Left lobe of liver (tissue), 2 donors: ENCODE measurements around the gene RPP21. TPM values are rescaled to one million over a fixed set of nuclear protein-coding genes. Genes with fewer than 3 reads are reported as not detected.

Experiments
- ATAC-seq: fragments of 200-7000 bp; cut with Tn5 transposase; one replicate; pipeline ENCODE4 v1.9.1; 2020; ENCODE audit warnings: mild to moderate bottlenecking, moderate library complexity
- DNase-seq: peaks from one replicate; pipeline ENCODE4 v3.0.0-alpha.2; 2020; ENCODE audit warnings: low spot score
- total RNA-seq: library from RNA; stranded (reverse); gene quantifications from one replicate; pipeline ENCODE4 v1.2.1, GENCODE V29; 2021
- donor health status: DM: no; HTN: no; CAD: no; lungs with moderate emphysema.
- donor health status: DM: no; HTN: yes; CAD: no.

The RPP21 gene
- total RNA-seq, 1 donor from 2014 or later = 16.1 TPM

GRCh38 chr6:30328397-30328796, 16.6 kb upstream of the RPP21 start:
- DNase-seq (no peak), ATAC-seq (no peak)

DNA sequence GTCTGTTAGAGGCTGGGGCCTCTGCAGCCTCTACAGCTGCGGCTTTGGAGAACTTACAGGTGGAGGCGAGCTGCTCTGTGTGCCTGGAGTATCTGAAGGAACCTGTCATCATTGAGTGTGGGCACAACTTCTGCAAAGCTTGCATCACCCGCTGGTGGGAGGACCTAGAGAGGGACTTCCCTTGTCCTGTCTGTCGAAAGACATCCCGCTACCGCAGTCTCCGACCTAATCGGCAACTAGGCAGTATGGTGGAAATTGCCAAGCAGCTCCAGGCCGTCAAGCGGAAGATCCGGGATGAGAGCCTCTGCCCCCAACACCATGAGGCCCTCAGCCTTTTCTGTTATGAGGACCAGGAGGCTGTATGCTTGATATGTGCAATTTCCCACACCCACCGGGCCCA, 15.6 kb upstream of the RPP21 start:
- DNase-seq (peak; percentile 52), ATAC-seq (no peak)

DNA sequence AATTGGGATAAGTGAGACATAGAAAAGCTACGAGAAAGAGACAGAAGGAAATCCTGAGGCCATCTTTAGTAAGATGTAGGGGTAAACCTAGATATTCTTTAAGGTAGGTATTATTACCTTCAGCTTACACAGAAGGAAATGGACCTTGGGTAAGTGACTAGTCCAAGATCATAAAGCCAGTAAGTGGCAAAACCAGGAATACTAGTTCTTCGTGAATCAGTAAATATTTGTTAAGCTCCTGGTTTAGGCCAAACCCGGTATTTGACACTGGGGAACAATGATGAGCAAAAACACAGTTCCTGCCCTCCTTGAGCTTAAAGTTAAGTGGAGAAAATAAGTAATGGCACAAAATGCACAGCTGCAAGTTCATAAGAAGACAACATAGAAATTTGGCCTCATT, 13.0 kb upstream of the RPP21 start:
- no peak for DNase-seq
- no peak for ATAC-seq

DNA sequence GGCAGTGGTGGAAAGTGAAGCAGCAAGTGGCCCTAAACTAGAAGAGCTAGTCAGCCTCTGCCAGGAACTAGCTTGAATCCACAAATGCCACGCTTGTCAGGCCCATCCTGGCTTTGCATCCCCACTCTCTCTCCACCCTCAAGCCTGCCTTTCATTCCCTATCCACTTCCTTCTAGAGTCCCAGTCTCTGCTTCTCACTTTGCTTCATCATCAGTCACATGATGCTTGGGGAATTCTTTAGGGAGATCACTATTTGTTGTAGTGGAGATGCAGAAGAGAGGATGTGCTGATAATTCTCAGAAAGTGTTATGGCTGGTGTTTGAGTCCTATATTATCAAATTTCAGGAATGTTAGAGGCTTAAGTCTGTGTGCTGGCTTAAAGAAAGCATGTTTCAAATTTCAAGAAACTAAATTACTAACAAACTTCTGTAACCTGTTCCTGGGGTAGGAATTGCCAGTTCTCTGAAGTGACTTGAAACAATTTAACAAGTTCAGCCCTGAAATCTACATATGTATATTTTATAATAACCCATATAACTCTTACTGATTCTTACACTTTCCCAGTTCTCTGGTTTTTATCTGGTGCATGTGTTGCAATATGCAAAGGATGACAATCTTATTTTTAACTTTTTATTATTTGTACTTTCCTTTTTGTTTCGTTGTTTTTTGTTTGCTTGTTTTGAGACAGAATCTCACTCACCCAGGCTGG, 10.7 kb upstream of the RPP21 start:
- DNase-seq = no peak
- no peak for ATAC-seq

DNA sequence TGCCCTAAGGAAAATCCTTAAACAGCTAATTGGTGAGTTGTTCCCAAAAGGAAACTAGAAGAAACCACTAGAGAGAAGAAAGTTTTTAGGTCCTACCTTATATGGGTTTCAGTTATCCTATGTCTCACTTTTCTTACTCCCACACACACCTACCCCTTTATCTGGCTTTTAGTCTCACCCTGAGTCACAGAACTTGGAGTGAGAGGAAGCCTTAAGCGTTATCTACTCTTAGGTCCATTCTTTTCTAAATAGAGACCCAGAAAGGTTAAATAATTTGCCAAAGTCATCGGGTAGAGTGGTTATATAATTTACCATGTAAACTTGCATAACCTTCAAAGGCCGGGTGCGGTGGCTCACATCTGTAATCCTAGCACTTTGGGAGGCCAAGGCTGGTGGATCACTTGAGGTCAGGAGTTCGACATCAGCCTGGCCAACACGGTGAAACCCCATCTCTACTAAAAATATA, 4.3 kb upstream of the RPP21 start:
- ATAC-seq (no peak), DNase-seq (no peak)

DNA sequence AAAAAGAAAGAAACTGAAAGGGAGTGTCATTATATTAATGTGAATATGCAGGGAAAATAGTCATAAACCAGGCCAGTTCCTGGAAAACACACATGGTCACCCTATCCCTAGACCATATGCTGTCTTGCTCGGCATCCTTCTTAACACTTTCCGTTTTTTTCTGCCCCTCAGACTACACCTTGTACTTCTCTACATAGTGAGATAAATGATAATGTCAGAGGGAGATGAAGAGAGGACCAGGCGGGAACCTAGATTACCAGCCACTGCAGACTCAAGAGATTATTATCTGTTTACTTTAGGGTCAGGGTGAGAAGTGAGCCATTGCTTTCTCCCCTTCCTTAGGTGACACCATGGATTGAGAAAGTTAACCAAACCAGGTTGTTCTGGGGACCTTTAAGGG, 3.7 kb upstream of the RPP21 start:
- DNase-seq = no peak
- ATAC-seq = no peak

- no peak for ATAC-seq
Observed at GRCh38 chr6:30341728-30342127, 3.2 kb upstream of the RPP21 start.

GRCh38 chr6:30344191-30344867, 627 bp upstream of the RPP21 start:
- DNase-seq = no peak
- ATAC-seq = no peak

More at GRCh38 chr6:30341728-30342127, 3.2 kb upstream of the RPP21 start:
- DNase-seq = no peak

GRCh38 chr6:30345852-30346251, 896 bp downstream of the RPP21 start:
- DNase-seq (no peak), ATAC-seq (no peak)

- no peak for DNase-seq
- no peak for ATAC-seq
Observed at GRCh38 chr6:30348957-30349356, 4.0 kb downstream of the RPP21 start.

DNA sequence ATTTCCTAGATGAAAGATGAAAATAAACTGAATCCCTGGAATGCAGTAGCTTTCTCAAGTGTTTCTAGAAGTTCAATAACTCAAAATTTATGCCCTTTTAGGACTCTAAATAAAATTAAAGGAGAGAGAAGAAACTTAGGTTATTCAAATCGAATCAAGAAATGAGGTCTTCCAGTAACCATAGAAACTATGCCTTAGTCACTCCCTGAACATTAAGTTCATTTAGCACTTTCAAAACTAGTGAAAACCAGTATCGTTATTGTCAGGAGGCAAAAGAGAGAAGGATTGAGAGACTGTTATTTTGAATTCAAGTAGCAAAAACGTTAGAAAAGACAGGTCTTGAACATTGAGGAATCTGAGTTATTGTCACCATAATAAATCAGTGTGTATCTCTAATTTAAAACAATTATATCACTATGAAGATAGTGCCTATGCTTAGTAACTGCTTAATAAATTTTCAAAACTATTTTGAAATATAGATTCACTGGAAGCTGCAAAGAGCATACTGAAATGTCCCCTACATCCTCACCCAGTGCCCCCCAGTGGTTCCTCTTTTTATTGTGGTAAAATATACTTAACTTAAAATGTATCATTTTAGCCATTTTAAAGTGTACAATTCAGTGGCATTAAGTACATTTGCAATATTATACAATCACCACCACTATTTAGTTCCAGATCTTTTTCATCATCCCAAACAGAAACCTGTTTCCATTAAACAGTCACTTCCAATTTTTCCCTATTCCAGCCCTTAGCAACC, 4.6 kb downstream of the RPP21 start:
- DNase-seq = no peak
- ATAC-seq = no peak

GRCh38 chr6:30350524-30350923, 5.6 kb downstream of the RPP21 start:
- ATAC-seq = no peak
- DNase-seq = no peak

DNA sequence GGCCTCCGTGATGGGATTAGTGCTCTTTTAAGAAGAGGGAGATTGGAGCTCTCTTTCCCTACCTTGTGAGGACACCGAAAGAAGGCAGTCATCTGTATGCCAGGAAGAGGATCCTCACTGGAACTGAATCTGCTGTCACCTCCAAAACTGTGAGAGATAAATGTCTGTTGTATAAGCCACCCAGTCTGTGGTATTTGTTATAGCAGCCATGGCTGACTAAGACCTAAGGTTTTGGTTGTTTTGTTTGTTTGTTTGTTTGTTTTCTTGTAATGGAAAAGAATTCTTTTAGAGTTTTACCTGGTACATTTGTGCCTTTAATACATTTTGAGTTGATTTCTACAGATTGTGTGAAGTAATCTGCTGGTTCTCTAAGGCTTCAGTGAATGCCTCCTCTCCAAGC, 7.6 kb downstream of the RPP21 start:
- DNase-seq (no peak), ATAC-seq (no peak)

GRCh38 chr6:30355281-30355680, 10.3 kb downstream of the RPP21 start:
- DNase-seq = no peak
- ATAC-seq = no peak

DNA sequence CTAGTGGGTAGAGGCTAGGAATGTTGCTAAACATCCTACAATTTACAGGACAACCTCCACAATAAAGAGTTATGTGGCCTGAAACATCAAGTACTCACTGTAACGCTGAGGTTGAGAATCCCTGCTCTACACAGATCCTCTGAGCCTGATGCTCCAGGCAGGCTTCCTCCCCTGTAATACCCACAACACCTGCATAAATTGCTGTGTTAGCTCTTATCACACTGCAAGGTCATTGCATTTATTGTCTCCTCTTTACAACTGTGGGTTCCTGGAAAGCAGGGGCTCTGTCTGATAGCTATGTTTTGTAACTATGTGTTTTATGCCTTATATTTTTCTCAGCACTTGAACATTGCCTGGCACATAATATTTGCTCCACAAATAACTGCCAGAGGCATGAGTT, 11.6 kb downstream of the RPP21 start:
- DNase-seq (no peak), ATAC-seq (no peak)

- DNase-seq (no peak), ATAC-seq (peak; percentile 81)
Observed at GRCh38 chr6:30357678-30358540, 13.0 kb downstream of the RPP21 start.

DNA sequence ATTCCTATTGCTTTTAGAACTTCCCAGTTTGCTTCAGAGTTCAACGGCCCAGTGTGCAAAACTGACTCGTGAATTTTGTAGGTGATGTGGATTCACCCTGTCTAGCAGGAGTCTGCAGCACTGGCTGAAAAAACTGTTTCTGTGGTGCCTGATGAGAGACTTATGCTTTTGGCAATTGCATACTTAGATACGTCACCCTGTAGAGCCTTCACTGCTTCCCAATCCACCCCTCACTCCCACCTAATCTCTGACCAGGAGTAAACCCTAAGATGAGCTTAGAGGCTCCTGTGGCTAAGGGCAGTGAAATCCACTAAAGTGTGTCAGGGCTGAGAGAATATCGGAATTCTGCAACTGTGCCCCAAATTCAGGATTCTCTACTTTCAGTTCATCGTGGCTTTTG, 14.3 kb downstream of the RPP21 start:
- DNase-seq = no peak
- ATAC-seq = no peak

GRCh38 chr6:30360139-30360538, 15.2 kb downstream of the RPP21 start:
- ATAC-seq (no peak), DNase-seq (no peak)

DNA sequence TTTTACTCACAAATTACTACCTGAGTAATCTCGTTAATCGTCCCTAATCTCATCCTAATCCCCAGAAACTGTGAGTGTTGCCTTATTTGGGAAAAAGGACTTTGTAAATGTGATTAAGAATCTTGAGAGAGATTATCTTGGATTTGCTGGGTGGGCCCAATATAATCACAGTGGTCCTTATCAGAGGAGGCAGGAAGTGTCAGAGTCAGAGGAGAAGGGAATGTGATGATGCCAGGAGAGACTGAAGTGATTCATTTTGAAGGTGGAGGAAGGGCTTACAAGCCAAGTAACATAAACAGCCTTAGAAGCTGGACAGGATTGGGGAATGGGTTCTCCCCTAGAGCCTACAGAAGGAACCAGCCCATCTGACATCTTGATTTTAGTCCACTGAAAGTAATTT, 16.7 kb downstream of the RPP21 start:
- ATAC-seq = no peak
- no peak for DNase-seq

DNA sequence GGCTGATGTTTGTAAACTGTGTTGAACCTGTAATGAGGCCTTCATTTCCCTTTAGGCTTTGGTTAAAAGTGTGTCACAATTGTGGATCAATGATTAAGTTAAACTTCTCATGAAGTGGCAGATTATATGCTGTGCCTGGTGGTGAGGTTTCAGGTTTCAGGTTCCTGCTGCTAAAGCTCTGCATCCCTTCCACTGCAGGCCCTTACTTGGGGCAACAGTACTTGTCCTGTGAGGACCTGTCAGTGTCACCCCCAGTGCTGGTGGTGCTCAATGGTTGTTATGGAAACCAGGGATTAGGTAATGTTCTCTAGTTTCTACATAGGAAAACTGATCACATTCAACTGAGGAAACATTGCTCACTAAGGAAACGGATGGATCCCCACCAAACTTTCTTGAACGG, 18.5 kb downstream of the RPP21 start:
- DNase-seq (no peak), ATAC-seq (no peak)

DNA sequence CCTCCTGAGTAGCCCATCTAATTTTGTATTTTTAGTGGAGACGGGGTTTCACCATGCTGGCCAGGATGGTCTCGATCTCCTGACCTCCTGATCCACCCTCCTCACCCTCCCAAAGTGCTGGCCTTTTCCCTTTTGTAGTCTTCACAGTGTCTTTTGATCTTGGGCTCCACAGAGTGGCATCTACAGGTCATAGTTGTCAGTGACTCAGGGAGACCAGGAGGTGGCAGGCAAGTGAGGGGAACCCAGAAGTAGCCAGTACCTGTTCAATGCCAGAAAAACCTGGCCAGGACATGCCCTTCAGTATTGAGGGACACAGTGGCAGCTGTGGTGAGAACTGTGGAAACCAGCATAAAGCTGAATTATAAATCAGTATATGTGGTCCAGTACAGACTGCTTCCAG, 19.6 kb downstream of the RPP21 start:
- ATAC-seq = peak; percentile 79
- no peak for DNase-seq
